ENCODE results near the gene DNER. TPM values are rescaled to one million over a fixed set of nuclear protein-coding genes. Genes with fewer than 3 reads are reported as not detected.

Gene DNER
- total RNA-seq, 2 donors from 2014 or later: 0.27 to 3.3 TPM

GRCh38 chr2:229666811-229667210 is 47.5 kb downstream of the DNER start:
- DNase-seq (ENCODE audit: low spot score): no peak

GRCh38 chr2:229665158-229665557 is 49.2 kb downstream of the DNER start:
- no peak for TF ChIP-seq CTCF (IDR thresholded peaks at IDR 0.05)
- Histone ChIP-seq H3K9me3 (no peaks in the 10 kb centered on the region), H3K27me3 (replicated peaks; ENCODE audit: insufficient read depth) (no peaks in the 10 kb centered on the region), H3K4me3 (no peak overlapping the region), H3K36me3 (no peaks in the 10 kb centered on the region), H3K4me1 (ENCODE audit: control insufficient read depth in 1 of 2, low read depth in 2 of 2) (no peaks in the 10 kb centered on the region), H3K27ac (no peak overlapping the region)
- DNase-seq (ENCODE audit: low spot score) (no peak), ATAC-seq (ENCODE audit: insufficient number of reproducible peaks, low FRiP score, low read depth) (no peak)

More at GRCh38 chr2:229666811-229667210, 47.5 kb downstream of the DNER start:
- Histone ChIP-seq H3K9me3 (no peaks in the 10 kb centered on the region), H3K36me3 (no peaks in the 10 kb centered on the region), H3K27ac (no peak overlapping the region), H3K27me3 (replicated peaks; ENCODE audit: insufficient read depth) (no peaks in the 10 kb centered on the region), H3K4me3 (no peak overlapping the region), H3K4me1 (ENCODE audit: control insufficient read depth in 1 of 2, low read depth in 2 of 2) (no peaks in the 10 kb centered on the region)
- no peak for TF ChIP-seq CTCF (IDR thresholded peaks at IDR 0.05)
- ATAC-seq (ENCODE audit: insufficient number of reproducible peaks, low FRiP score, low read depth): no peak

- Histone ChIP-seq H3K36me3 (no peaks in the 10 kb centered on the region), H3K27ac (no peak overlapping the region), H3K4me3 (no peak overlapping the region), H3K4me1 (ENCODE audit: control insufficient read depth in 1 of 2, low read depth in 2 of 2) (no peaks in the 10 kb centered on the region), H3K27me3 (replicated peaks; ENCODE audit: insufficient read depth) (no peaks in the 10 kb centered on the region), H3K9me3 (no peaks in the 10 kb centered on the region)
- ATAC-seq (ENCODE audit: insufficient number of reproducible peaks, low FRiP score, low read depth) (no peak), DNase-seq (ENCODE audit: low spot score) (no peak)
- no peak for TF ChIP-seq CTCF (IDR thresholded peaks at IDR 0.05)
Observed at GRCh38 chr2:229661478-229661877, 52.9 kb downstream of the DNER start.

GRCh38 chr2:229660951-229661350 is 53.4 kb downstream of the DNER start:
- no peaks in the 10 kb centered on the region for H3K9me3 ChIP-seq
- H3K27ac ChIP-seq: no peak overlapping the region
- TF ChIP-seq CTCF (IDR thresholded peaks at IDR 0.05): no peak
- H3K4me3 ChIP-seq: no peak overlapping the region
- no peaks in the 10 kb centered on the region for H3K27me3 ChIP-seq (replicated peaks; ENCODE audit: insufficient read depth)
- ATAC-seq (ENCODE audit: insufficient number of reproducible peaks, low FRiP score, low read depth) (no peak), DNase-seq (ENCODE audit: low spot score) (no peak)
- H3K36me3 ChIP-seq: no peaks in the 10 kb centered on the region
- no peaks in the 10 kb centered on the region for H3K4me1 ChIP-seq (ENCODE audit: control insufficient read depth in 1 of 2, low read depth in 2 of 2)

- no peaks in the 10 kb centered on the region for H3K36me3 ChIP-seq
- H3K27me3 ChIP-seq (replicated peaks; ENCODE audit: insufficient read depth): no peaks in the 10 kb centered on the region
- no peaks in the 10 kb centered on the region for H3K9me3 ChIP-seq
- no peak overlapping the region for H3K4me3 ChIP-seq
- no peak for TF ChIP-seq CTCF (IDR thresholded peaks at IDR 0.05)
- no peak for DNase-seq (ENCODE audit: low spot score)
- ATAC-seq (ENCODE audit: insufficient number of reproducible peaks, low FRiP score, low read depth): no peak
- no peaks in the 10 kb centered on the region for H3K4me1 ChIP-seq (ENCODE audit: control insufficient read depth in 1 of 2, low read depth in 2 of 2)
- H3K27ac ChIP-seq: no peak overlapping the region
Observed at GRCh38 chr2:229660391-229660790, 54.0 kb downstream of the DNER start.
